CD4-positive, alpha-beta T cell (primary cell): ENCODE results near the gene ANO6. TPM values are rescaled to one million over a fixed set of nuclear protein-coding genes. Genes with fewer than 3 reads are reported as not detected.

Source experiments
- ATAC-seq: fragments of 200-7000 bp; cut with Tn5 transposase; one replicate; pipeline ENCODE4 v1.10.0; 2022; ENCODE audit warnings: mild to moderate bottlenecking; ENCODE audit not compliant: poor library complexity
- CTCF ChIA-PET: fragments of 350-600 bp; sonication (Branson Sonifier 250); formaldehyde crosslinking; loops from one replicate; lab custom pipeline; 2021; ENCODE audit warnings: antibody characterized with exemption, inconsistent platforms; lab: Charles Lee
- POLR2A ChIA-PET: fragments of 350-600 bp; sonication (Branson Sonifier 250); formaldehyde crosslinking; loops from one replicate; lab custom pipeline; 2021; ENCODE audit warnings: antibody characterized with exemption, inconsistent platforms; lab: Charles Lee
- DNase-seq, 14 experiments: peaks; one replicate each; pipeline ENCODE4 v3.0.0-alpha.2; 2013 to 2020; ENCODE audit warnings: mixed read lengths in 2 of 14
- H3K27ac ChIP-seq, 2 donors: one replicate each; pipeline versions ENCODE4 v1.5.1 to v1.7.0; 2013; ENCODE audit warnings: low read length in 2 of 2, low read depth in 1 of 2, mild to moderate bottlenecking in 1 of 2
- H3K27me3 ChIP-seq, 2 experiments: 1 replicate in 1 of 2; 2 replicates in 1 of 2; pipeline versions ENCODE4 v1.6.1 to v1.7.0; 2013; ENCODE audit warnings: low read length in 2 of 2, control low read depth in 1 of 2, mild to moderate bottlenecking in 1 of 2, moderate library complexity in 1 of 2; ENCODE audit not compliant: insufficient read depth in 2 of 2, control insufficient read depth in 1 of 2
- H3K36me3 ChIP-seq: one replicate; pipeline ENCODE4 v1.6.1; 2013; ENCODE audit warnings: low read length, control low read depth; ENCODE audit not compliant: insufficient read depth
- H3K4me1 ChIP-seq: one replicate; pipeline ENCODE4 v1.6.1; 2013; ENCODE audit warnings: low read length, control low read depth; ENCODE audit not compliant: insufficient read depth
- H3K4me3 ChIP-seq: one replicate; pipeline ENCODE4 v1.5.1; 2013; ENCODE audit warnings: mild to moderate bottlenecking, low read length, moderate library complexity
- H3K9me3 ChIP-seq, 2 experiments: 1 replicate in 1 of 2; 2 replicates in 1 of 2; pipeline versions ENCODE4 v1.6.1 to v1.7.0; 2013; ENCODE audit warnings: low read length in 2 of 2, mild to moderate bottlenecking in 2 of 2, control low read depth in 1 of 2, moderate library complexity in 1 of 2; ENCODE audit not compliant: control insufficient read depth in 1 of 2, insufficient read depth in 1 of 2
- H3K27ac Mint-ChIP-seq: one replicate; pipeline ENCODE4 v1.8.0; 2020; ENCODE audit warnings: mixed read lengths
- H3K27me3 Mint-ChIP-seq: one replicate; pipeline ENCODE4 v1.8.0; 2021; ENCODE audit warnings: mixed read lengths
- H3K36me3 Mint-ChIP-seq: one replicate; pipeline ENCODE4 v1.8.0; 2021; ENCODE audit warnings: low read depth, mixed read lengths
- H3K4me1 Mint-ChIP-seq: one replicate; pipeline ENCODE4 v1.8.0; 2021; ENCODE audit warnings: low read depth, mixed read lengths
- H3K4me3 Mint-ChIP-seq: one replicate; pipeline ENCODE4 v1.8.0; 2020; ENCODE audit warnings: mild to moderate bottlenecking, mixed read lengths
- H3K9me3 Mint-ChIP-seq: one replicate; pipeline ENCODE4 v1.8.0; 2020; ENCODE audit warnings: mixed read lengths
- intact Hi-C, 2 experiments: fragments of 100-400 bp; cut with DNase I in 1 of 2; cut with micrococcal nuclease in 1 of 2; formaldehyde crosslinking; loops; one replicate each; pipeline versions ENCODE4 v1.15.1 to v1.9.0; 2023 to 2025; cut with DNase I, micrococcal nuclease
- total RNA-seq, 174 experiments: library from RNA in 2 of 174; stranded (reverse) in 2 of 174; gene quantifications; one replicate each; pipeline ENCODE4 v1.2.3 and lab custom pipeline; 2021 to 2026
- TF ChIP-seq, protein P1 (sequence below): fragments of 200-600 bp; IDR thresholded peaks from one replicate; pipeline ENCODE4 v1.8.0; 2022; ENCODE audit warnings: antibody characterized with exemption, mild to moderate bottlenecking

The ANO6 gene
- total RNA-seq, 2 experiments from 2014 or later = 11.6 to 11.7 TPM

DNA sequence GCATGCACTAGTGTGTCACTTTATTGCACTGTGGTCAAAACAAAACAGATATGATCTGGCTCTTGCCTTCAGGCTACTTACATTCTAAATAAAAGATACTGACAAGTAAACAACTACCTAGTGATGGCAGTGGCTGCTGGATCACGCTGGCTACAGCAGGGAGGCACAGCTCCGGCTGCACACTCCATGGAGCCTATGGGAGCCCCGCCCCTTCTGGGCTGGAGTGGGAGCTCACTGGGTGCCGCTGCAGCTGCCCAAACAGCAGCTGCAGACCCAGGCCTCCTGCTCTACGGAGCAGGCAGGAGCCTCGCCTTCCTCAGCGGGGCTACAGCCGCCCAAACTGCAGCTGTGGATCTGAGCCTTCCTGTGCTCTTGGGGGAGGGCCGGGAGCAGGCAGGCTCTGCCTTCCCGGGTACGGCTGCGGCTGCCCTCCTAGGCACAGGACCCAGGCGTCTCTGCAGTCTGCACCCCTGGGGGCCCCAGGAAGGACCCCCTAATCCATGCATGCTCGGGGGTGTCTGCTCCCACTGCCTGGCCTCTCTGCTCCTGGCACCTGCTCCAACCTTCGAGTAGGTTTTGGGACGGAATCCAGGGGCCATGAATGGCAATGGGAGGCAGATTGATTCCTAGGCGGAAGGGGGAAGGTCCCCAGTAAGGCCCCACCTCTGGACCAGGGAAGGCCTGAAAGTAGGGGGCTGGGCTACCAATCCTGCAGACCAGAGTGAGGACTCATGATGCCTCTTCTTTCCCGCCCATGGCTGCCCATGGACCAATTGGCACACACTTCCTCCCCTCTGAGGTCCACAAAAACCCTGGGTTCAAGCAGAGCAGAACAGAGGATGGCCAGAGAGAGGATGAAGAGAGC, 253.1 kb downstream of the ANO6 start:
- Mint-ChIP-seq H3K4me3 (no peak overlapping the region), H3K27me3 (no peaks in the 10 kb centered on the region), H3K36me3 (no peaks in the 10 kb centered on the region), H3K4me1 (peaks cover 11% of the 10 kb centered on the region), H3K9me3 (no peaks in the 10 kb centered on the region), H3K27ac (no peak overlapping the region)
- ChIA-PET POLR2A (no interaction called here), CTCF (no interaction called here)
- no peak overlapping the region for H3K27ac ChIP-seq
- H3K9me3 ChIP-seq = peaks cover 0 to 11% of the 10 kb centered on the region in 2 experiments
- H3K27me3 ChIP-seq = no peaks in the 10 kb centered on the region
- ATAC-seq (no peak), DNase-seq (peak in 1 of 14 experiments; percentile 8)
- intact Hi-C loops = no loop called here
- TF ChIP-seq, protein P1, sequence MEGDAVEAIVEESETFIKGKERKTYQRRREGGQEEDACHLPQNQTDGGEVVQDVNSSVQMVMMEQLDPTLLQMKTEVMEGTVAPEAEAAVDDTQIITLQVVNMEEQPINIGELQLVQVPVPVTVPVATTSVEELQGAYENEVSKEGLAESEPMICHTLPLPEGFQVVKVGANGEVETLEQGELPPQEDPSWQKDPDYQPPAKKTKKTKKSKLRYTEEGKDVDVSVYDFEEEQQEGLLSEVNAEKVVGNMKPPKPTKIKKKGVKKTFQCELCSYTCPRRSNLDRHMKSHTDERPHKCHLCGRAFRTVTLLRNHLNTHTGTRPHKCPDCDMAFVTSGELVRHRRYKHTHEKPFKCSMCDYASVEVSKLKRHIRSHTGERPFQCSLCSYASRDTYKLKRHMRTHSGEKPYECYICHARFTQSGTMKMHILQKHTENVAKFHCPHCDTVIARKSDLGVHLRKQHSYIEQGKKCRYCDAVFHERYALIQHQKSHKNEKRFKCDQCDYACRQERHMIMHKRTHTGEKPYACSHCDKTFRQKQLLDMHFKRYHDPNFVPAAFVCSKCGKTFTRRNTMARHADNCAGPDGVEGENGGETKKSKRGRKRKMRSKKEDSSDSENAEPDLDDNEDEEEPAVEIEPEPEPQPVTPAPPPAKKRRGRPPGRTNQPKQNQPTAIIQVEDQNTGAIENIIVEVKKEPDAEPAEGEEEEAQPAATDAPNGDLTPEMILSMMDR = no peak
- peaks cover 16% of the 10 kb centered on the region for H3K4me1 ChIP-seq
- no peaks in the 10 kb centered on the region for H3K36me3 ChIP-seq
- H3K4me3 ChIP-seq = no peak overlapping the region

DNA sequence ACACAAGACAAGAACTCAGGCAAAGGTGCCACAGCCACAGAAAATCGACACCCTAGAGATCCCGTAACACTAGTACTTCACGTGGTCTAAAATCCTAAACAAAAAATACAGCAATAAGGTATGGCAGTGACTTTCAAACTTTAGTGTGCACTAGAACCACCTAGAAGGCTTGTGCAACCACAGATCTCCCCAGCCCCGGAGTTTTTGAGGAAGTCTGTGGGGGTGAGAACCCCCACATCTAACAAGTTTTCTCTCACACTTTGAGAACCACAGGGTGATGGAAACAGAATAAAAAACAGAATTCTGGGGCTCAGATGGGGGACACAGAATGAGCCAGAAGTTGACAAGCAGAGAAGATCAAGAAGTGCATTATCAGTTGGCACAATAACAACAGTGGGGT, 254.0 kb downstream of the ANO6 start:
- no peak for ATAC-seq

GRCh38 chr12:45473636-45474035, 257.7 kb downstream of the ANO6 start:
- Histone ChIP-seq H3K9me3 (peaks cover 0 to 19% of the 10 kb centered on the region in 2 experiments), H3K36me3 (no peaks in the 10 kb centered on the region), H3K27ac (no peak overlapping the region), H3K4me1 (peaks cover 16% of the 10 kb centered on the region), H3K4me3 (no peak overlapping the region), H3K27me3 (no peaks in the 10 kb centered on the region)
- Mint-ChIP-seq H3K36me3 (no peaks in the 10 kb centered on the region), H3K9me3 (peaks cover 8% of the 10 kb centered on the region), H3K4me3 (no peak overlapping the region), H3K4me1 (peaks cover 11% of the 10 kb centered on the region), H3K27ac (no peak overlapping the region), H3K27me3 (peaks cover 3% of the 10 kb centered on the region)
- ChIA-PET CTCF (no interaction called here), POLR2A (no interaction called here)
- TF ChIP-seq, protein P1 = no peak
- ATAC-seq (no peak), DNase-seq (no peak)
- intact Hi-C loops = no loop called here

More for the DNA sequence above, 254.0 kb downstream of the ANO6 start:
- no peaks in the 10 kb centered on the region for H3K27me3 Mint-ChIP-seq
- H3K9me3 Mint-ChIP-seq = peaks cover under 1% of the 10 kb centered on the region
- Histone ChIP-seq H3K27ac (no peak overlapping the region), H3K9me3 (peaks cover 0 to 14% of the 10 kb centered on the region in 2 experiments), H3K4me3 (no peak overlapping the region), H3K4me1 (peaks cover 16% of the 10 kb centered on the region), H3K27me3 (no peaks in the 10 kb centered on the region), H3K36me3 (no peaks in the 10 kb centered on the region)
- ChIA-PET CTCF (no interaction called here), POLR2A (no interaction called here)
- H3K27ac Mint-ChIP-seq = no peak overlapping the region
- no peak overlapping the region for H3K4me3 Mint-ChIP-seq
- intact Hi-C loops = no loop called here
- H3K36me3 Mint-ChIP-seq = no peaks in the 10 kb centered on the region
- TF ChIP-seq, protein P1 = no peak
- DNase-seq = peak in 4 of 14 experiments; percentile 6 to 37 (median 23)
- peaks cover 11% of the 10 kb centered on the region for H3K4me1 Mint-ChIP-seq
